ENCODE data around the gene USP3. TPM values are rescaled to one million over a fixed set of nuclear protein-coding genes. Genes with fewer than 3 reads are reported as not detected.

The USP3 gene
- total RNA-seq, 4 donors from 2014 or later = 40.1 to 46.5 (median 41.3) TPM

DNA sequence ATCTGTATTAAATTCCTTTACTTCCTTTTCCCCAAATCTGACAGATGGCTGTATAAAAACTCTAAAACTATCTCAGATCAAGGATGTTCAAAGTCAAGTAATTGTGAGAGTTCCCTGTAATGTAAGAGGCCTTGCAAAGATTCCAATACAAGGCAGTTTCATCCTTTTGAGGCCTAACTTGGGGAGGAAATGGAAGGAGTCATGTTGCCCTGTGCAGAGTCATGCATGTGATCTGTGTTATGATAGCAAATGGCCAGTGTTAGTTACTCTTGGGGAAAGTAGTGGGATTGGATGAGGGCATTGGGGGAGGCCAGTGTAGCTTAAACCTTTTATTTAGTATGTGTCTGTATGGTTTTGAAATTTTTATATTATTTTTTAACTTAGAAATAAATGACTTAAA, 69.1 kb downstream of the USP3 start:
- Histone ChIP-seq H3K27me3 (no peaks in the 10 kb centered on the region), H3K9me3 (no peaks in the 10 kb centered on the region), H3K27ac (replicated peaks in 1 of 4) (no peak overlapping the region), H3K4me3 (no peak overlapping the region), H3K4me1 (no peaks in the 10 kb centered on the region), H3K36me3 (peaks cover 5 to 78% (median 39%) of the 10 kb centered on the region in 4 donors)
- TF ChIP-seq EP300 (IDR thresholded peaks at IDR 0.05) (no peak), POLR2AphosphoS5 (IDR thresholded peaks at IDR 0.05) (no peak), CTCF (IDR thresholded peaks at IDR 0.05) (no peak), POLR2A (IDR thresholded peaks at IDR 0.05; ENCODE audit: low read depth) (no peak)
- no peak for DNase-seq (ENCODE audit: extremely low spot score)
- intact Hi-C loops (cut with DNase I) = no loop called here

- no peak for DNase-seq (ENCODE audit: extremely low spot score)
- 36% methylated on average over 1 of the region's 1 CpG for WGBS
- intact Hi-C loops (cut with DNase I) = no loop called here
- H3K4me3 ChIP-seq = no peak overlapping the region
- TF ChIP-seq POLR2A (IDR thresholded peaks at IDR 0.05; ENCODE audit: low read depth) (no peak), CTCF (IDR thresholded peaks at IDR 0.05) (no peak), POLR2AphosphoS5 (IDR thresholded peaks at IDR 0.05) (no peak), EP300 (IDR thresholded peaks at IDR 0.05) (no peak)
- no peaks in the 10 kb centered on the region for H3K9me3 ChIP-seq
- peaks cover 0 to 6% (median 0%) of the 10 kb centered on the region in 4 donors for H3K4me1 ChIP-seq
- no peak overlapping the region for H3K27ac ChIP-seq (replicated peaks in 1 of 4)
- peaks cover 3 to 71% (median 35%) of the 10 kb centered on the region in 4 donors for H3K36me3 ChIP-seq
- no peaks in the 10 kb centered on the region for H3K27me3 ChIP-seq
Observed at GRCh38 chr15:63575312-63575711, 70.9 kb downstream of the USP3 start.

GRCh38 chr15:63576441-63576840, 72.0 kb downstream of the USP3 start:
- intact Hi-C loops (cut with DNase I) = no loop called here
- H3K4me1 ChIP-seq = peaks cover 0 to 6% (median 0%) of the 10 kb centered on the region in 4 donors
- H3K9me3 ChIP-seq = no peaks in the 10 kb centered on the region
- no peak overlapping the region for H3K27ac ChIP-seq (replicated peaks in 1 of 4)
- TF ChIP-seq POLR2AphosphoS5 (IDR thresholded peaks at IDR 0.05) (no peak), CTCF (IDR thresholded peaks at IDR 0.05) (no peak), POLR2A (IDR thresholded peaks at IDR 0.05; ENCODE audit: low read depth) (no peak), EP300 (IDR thresholded peaks at IDR 0.05) (no peak)
- H3K4me3 ChIP-seq = no peak overlapping the region
- H3K36me3 ChIP-seq = peaks cover 0 to 66% (median 30%) of the 10 kb centered on the region in 4 donors
- WGBS = 82% methylated on average over 6 of the region's 6 CpGs
- no peak for DNase-seq (ENCODE audit: extremely low spot score)
- H3K27me3 ChIP-seq = no peaks in the 10 kb centered on the region

- no peak for DNase-seq (ENCODE audit: extremely low spot score)
- Histone ChIP-seq H3K36me3 (peaks cover 0 to 46% (median 21%) of the 10 kb centered on the region in 4 donors), H3K9me3 (no peaks in the 10 kb centered on the region), H3K4me3 (no peak overlapping the region), H3K27me3 (no peaks in the 10 kb centered on the region), H3K4me1 (peaks cover 0 to 7% (median 4%) of the 10 kb centered on the region in 4 donors), H3K27ac (replicated peaks in 1 of 4) (no peak overlapping the region)
- TF ChIP-seq POLR2A (IDR thresholded peaks at IDR 0.05; ENCODE audit: low read depth) (no peak), EP300 (IDR thresholded peaks at IDR 0.05) (no peak), CTCF (IDR thresholded peaks at IDR 0.05) (no peak), POLR2AphosphoS5 (IDR thresholded peaks at IDR 0.05) (no peak)
- intact Hi-C loops (cut with DNase I) = no loop called here
Observed at GRCh38 chr15:63582179-63582578, 77.8 kb downstream of the USP3 start.

Measured in esophagus muscularis mucosa (tissue), 4 donors.